HG03558 (cell line): ENCODE data around the gene MCF2L2.

Source experiments
- ATAC-seq: cut with Tn5 transposase; IDR thresholded peaks from one replicate; pipeline ENCODE4 v1.9.1; 2021; ENCODE audit warnings: moderate number of reproducible peaks; ENCODE audit not compliant: unreplicated experiment; ENCODE audit errors: extremely low read depth

MCF2L2 gene

DNA sequence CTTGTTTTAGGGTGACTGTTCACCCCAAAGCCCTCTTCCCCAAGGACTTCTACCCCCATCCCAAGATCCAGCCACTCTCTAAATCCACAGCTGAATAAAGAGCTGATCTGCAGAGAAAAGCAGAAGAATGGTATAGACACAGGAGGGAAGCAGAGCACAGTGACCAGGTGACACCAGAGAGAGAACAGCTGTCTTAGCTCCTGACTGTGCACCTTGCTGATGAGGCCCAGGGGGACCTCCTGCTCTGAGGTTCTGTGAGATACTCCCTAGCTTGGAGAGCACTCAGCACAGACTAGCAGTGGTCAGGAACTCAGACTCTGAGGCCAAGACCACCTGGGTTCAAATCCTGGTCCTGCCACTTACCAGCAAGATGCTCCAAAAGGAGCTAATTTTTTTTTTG is 17.7 kb downstream of the MCF2L2 start:
- no peak for ATAC-seq

DNA sequence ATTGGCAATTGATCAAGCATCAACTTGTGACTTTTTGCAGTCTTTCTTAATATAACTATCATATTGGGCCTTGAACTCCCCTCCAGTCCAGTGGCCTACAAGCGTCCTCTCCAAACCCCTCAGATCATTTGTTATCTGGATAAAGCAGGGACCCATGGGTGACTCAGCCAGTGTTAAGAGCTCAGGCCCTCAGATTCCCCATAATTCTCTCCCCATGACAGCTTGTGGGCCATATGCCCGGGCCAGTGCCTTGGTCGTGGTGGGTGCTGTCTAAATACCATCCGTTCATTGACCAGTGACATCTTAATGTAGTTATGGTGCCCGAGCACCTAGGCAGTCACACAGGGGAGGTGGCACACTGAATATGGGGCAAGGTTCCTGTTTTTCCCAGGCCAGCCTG is 18.1 kb downstream of the MCF2L2 start:
- no peak for ATAC-seq

DNA sequence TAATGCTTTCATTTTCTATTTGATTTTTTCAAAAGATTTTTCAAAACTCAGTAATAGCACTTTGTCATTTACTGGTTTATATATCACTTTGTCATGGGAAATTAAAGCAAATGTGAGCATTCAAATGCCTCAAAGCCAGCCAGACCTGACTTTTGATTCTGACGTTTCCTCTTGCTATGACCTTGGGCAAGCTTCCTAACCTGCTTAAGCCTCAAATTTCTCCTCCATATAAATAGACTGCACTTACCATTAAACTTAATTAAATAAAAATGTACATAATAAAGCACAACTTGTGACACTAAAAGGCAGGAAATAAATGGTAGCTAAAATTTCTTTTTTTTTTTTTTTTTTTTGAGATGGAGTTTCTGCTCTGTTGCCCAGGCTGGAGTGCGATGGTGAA is 19.2 kb downstream of the MCF2L2 start:
- ATAC-seq, result no peak

DNA sequence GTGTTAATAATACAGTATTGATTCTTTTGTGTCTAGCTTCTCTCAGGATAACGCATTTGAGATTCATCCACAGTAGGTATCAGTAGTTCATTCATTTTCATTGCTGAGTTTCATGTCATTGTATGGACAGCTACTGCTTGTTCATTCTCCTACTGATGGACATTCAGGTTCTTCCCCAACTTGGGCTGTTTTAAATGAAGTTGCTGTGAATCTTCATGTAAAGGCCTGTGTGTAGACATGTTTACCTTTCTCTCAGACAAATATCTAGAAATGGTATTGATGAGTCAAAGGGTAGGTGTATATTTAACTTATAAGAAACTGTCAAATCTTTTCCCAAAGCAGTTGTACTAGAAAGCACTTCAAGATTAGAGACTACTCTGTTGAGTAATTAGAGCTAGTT is 26.7 kb downstream of the MCF2L2 start:
- ATAC-seq, result no peak

DNA sequence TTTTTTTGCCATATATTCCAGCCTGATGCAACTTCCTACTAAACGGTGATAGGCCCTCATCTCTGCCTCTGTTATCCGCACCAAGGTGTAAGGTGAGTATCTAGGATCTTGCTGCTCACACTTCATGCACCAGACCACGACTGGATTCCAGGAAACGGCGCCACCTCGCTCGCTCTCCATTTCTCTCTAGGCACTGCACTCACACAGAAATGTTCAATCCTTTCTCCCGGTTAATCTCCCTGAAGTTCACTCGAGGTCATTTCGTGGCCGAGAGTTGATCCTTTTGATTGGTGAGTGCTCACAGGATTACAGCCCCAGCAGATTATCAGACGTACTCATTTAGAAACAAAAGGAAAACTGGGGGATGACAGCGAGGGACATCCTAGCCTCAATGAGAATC is 28.1 kb downstream of the MCF2L2 start:
- no peak for ATAC-seq

DNA sequence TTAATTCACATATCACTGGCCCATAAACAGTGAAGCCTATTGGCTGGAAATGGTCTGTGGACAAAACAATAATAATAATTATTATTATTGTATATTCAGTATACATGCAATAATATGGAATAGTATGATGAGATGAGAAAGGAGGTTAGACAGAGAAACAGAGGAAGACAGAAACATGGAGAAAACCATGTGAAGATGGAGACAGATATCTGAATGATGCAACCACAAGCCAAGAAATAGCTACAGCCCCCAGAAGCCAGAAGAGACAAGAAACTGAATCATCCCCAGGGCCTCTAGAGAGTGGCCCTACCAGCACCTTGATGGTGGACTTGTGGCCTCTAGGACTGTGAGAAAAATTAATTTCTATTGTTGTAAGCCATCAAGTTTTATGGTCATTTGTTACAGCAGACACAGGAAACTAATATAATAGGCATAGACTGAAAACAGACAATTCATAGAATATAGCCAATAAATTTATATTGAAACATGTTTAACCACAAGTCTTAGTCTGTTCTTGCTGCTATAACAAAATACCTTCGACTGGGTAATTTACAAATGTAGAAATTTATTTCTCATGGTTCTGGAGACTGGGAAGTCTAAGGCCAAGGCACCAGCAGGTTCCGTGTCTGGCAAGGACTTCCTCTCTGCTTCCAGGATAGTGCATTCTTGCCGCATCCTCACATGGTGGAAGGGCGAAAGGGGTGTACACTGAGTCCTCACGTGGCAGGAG is 31.6 kb downstream of the MCF2L2 start:
- ATAC-seq, result no peak

DNA sequence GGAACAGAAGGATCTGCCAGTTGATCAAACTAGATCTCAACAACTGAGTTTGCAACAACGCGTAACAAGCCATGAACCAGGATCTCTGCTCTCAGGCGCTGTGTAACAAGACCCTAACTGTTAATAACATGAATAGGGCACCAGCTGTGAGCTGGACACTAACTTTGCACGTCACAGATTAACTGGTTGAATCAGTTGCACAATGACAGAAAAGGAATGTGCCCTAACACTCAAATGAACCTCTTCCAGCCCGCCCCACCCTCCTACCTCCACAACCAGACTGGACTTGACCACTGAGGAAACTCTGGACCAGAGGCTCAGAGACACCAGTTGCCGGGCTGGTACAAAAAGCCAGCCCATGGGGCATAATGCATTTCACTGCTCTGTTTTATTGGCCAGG is 34.3 kb downstream of the MCF2L2 start:
- ATAC-seq, result no peak

DNA sequence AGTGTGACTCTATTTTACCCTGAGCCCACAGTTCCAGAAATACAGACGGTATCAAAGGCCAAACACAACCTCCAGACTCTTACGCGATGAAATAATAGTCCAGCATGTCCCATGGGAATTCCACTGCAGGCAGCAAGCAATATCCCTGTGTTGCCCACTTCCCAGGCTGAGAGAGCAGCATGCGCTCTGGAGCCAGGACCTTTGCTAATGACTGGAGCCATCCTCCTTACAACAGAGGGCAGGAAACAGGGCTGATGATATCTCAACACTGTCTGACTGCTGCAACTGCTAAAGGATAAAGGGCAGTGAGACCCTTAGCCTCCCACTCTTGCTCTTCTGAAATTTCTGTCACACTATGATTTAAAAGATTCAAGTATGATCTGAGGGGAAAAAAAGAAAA is 34.8 kb downstream of the MCF2L2 start:
- ATAC-seq, result no peak

DNA sequence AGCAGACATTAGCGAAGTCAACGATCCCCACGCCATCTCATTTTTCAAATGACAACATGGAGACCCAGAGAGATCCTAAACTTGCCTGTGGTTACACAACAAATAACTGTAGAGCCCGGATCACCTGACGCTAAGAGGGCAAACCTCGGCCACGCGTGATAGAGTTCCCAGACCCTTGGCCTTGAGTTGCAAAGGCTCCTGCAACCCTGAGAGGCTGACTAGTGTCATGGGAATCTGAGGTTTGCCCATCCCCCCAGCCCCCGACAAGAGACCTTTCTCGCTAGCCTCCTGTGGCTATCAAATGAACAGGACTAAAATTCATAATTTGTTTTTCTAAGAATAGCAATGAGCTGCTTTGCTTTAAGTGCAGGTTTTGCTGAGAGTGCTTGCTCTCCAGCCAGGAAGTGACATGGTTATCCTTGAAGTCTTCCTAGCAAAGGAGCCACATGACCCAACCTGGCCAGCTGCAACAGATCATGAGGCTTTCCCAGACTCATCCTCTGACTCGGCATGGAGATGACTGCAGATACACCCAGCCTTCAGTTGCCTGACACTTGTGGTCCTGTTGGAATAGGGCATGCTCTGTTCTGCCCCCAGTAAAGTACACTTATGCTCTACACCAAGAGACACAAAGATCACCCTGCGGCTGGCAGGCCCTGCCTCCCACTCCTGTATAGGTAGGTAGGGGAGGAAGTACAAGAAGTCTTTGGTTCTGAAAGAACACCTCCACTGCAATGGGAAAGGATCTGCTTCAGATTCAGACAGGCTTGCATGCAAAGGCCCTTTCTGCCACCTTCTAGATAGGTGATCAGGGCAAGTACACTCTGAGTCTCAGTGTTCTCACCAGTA is 36.0 kb downstream of the MCF2L2 start:
- ATAC-seq, result no peak

DNA sequence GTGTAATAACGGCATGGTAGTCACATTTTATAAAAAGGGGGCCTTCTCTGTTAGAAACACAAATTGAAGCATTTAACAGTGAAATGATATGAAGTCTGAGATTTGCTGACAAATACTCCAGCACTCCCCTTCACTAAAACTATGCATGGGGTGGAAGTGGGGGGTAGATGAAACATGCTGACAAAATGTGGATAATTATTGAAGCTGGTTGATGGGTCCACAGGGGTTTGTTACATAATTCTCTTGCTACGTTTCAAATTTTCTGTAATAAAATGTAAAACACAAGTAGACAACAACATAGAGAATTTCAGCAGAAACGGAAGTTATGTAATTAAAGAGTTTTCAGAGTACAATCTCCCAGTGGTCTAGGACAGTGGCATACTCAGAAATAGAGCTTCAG is 37.0 kb downstream of the MCF2L2 start:
- no peak for ATAC-seq

DNA sequence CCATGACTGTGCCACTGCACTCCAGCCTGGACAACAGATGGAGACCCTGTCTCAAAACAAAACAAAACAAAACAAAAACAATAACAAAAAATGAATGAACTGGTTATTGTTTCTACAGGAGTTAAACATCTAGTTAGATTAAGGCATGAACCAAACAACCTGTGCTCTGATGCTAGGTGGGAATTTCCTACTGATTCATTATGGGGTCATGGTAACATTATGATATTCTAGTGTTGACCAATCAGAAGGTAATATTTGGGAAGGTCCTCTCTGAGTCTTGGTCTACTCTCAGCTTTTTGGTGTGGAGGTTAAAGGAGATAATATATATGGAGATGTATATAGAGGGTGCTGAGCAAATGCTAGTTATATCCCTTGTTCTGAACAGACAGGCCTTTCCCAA is 37.6 kb downstream of the MCF2L2 start:
- ATAC-seq, result no peak

DNA sequence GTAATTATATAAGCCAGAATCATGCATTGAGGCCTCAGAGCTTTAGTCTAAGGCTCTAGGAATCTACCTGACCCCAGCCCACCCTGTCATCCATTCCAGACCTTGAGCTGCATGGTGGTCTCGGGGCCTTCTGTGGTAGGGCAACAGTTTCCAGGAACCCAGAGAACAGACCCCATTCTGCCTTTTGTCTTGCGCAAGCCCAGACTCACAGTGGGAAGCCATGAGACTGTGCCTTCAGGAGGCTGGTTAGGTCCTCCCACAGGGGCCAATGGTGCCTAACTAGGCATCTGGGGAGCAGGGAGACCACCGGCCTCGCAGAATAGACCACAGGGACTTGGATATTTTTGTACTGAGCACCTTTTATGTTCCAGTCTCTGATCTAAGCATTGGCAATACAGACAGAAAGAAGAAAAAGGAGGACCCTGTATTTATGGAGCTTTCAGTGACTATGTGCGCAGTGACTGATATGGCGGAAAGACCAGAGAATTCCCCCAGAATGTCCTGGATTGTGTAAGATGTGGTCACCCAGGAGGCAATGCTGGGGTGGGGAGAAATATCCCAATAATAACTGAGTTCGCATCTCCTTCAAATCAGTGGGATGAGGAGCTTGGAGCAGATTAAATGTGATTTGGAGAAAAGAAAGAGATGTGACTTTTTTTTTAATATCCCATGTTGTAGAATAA is 40.1 kb downstream of the MCF2L2 start:
- no peak for ATAC-seq

DNA sequence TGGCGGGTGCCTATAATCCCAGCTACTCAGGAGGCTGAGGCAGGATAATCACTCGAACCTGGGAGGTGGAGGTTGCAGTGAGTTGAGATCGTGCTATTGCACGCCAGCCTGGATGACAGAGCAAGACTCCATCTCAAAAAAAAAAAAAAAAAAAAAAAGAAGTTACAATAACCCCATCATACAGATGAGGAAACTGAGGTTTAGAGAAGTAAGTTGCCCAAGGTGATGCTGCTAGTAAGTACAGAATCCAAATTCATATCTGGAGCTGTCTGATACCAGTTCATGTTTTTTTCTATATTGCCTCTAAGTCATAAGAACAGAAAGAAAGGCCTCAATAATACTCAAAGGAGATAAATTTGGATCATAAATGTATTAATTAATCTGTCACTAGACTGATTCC is 40.6 kb downstream of the MCF2L2 start:
- no peak for ATAC-seq

DNA sequence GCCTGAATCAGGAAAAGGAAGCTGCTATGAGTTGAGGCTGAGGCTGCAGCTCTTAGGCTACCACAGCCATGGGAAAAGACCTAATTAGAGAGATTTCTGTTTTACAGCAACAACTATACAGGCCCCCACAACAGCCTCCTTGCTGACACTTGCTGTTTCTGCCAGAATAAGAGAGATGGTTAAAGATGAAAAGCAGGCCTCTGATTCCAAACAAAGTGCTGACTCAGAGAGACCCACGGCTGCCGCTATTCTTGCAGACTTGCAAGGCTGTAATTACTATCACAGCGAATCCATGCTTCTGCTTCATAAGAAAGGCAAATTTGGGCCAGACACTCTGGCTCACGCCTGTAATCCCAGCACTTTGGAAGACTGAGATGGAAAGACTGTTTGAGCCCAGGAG is 41.8 kb downstream of the MCF2L2 start:
- no peak for ATAC-seq

DNA sequence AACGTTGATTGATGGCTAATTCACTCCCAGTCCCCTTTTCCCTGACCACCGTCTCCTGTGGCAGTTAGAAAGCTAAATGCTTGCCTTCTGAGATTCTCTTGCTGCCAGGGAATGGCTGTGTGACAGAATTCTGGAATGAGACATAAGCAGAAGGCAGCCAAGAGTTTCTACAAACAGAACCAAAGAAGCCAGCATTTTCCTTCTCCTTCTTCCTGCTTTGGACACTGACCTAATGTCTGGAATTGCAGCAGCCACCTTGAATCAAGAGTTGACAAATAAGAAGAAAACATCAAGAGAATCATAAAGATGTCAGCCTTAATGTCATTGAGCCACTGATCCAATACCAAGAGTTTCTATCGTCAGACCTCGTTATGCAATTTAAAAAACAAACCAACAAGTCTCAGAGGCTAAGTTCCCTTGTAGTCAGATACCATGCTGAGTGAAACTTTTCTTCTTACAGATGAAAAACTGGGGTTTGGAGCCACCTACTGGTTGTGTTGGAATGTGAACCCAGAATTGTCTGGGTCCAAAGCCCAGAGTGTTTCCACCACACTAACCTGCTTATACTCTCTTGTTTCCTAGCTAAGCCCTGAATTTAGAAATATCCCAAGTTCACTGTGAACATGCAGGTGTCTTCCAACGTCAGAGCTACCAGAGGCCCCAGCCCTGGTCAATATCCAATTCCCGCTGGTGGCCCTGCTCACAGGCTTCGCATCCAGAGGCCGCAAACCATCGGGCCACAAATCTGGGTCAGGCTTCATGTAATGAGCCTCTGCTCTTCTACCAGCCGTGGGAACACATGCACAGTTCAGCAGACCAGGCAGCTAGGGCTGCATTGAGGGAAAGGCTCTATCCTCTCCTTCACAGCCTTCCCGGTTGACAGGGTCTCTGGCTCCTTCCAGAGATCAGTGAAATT is 42.5 kb downstream of the MCF2L2 start:
- ATAC-seq, result no peak

DNA sequence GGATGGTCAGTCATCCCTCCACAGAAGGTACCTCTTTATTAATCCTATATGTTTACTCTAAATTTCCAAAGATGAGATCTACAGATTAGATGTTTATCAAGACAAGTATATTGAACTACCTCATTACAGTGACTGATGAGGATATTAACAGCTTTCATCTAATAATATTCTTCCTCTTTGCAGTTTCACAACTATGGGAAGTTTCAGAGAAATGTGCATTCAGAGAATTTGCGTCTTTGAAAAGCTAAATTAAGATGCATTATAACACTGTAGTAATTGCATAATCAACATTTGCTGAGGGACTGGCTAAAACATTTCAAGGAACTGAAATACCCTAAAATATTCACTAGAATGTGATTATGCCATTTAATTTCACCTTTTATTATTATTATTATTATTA is 46.7 kb downstream of the MCF2L2 start:
- ATAC-seq, result no peak

DNA sequence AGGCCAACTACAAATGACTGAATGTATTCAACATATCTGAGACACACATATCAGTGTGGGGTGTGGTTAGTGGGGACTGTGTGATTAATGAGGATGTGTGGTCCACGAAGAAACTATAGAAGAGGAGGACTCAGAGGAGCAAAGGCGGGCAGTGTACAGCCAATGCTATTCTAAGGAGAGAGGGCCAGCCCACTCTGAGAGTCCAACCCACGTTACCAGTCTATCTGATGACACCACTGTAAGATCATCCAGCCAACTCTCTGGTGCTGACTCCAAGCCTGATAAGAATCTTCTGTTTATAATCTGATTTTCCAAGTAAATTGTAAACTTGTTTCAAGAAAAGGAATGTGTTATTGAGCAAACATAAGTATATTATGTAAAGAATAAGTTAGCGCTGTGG is 47.2 kb downstream of the MCF2L2 start:
- ATAC-seq, result no peak

DNA sequence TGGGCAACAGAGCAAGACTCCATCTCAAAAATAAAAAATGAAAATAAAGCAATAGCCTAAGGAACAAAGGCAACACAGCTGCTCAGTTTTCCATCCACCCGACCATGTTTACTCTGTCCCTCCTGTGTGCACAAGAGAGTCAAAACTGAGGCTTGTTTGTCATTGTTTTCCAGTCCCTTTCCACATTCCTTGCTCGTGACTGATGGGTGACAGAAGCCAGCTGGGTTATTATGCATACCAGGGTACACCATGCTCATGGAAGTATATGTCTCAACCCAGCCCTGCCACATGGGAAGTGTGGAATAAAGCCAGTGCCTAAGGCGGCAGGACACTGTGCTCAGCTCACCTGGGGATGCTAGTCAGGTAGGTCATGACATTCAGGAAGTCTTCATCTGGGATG is 49.5 kb downstream of the MCF2L2 start:
- no peak for ATAC-seq

DNA sequence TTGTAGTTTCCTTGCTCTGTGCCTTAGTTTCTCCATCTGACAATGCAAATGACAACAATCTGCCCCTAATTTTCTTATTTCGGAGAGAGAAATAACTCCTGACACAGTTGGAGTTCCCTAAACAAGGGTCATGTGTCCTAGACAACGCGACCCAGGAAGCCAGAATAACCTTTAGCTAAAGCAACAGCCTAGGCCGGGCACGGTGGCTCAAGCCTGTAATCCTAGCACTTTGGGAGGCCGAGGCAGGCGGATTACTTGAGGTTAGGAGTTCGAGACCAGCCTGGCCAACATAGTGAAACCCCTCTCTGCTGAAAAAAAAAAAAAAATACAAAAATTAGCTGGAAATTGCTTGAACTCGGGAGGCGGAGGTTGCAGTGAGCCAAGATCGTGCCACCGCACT is 49.9 kb downstream of the MCF2L2 start:
- no peak for ATAC-seq

DNA sequence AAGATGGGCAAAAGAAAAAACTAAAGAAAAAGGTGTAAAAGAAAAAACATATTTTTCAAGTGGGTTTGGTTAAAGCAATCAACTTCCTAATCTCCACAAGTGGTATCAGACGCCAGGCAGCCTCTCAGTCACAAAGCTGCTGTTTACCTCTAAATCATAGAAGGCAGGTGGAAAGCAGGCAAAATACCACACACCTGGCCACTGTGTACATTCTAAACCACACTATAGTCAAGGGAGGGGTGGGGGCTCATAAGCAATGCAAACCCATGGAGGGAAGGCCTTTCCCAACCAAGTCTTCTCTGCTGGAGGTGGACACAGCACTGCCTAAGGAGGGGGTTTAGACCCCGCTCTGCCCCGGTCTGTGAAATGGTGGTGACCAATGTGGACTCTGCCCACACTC is 50.4 kb downstream of the MCF2L2 start:
- no peak for ATAC-seq
